Stomach (tissue), 9 donors: ENCODE measurements around the gene OBSCN. TPM values are rescaled to one million over a fixed set of nuclear protein-coding genes. Genes with fewer than 3 reads are reported as not detected.

Experiments used
- DNase-seq, 2 donors: peaks; one replicate each; pipeline versions ENCODE4 v3.0.0 to v3.0.0-alpha.2; 2013 to 2019
- H3K27ac ChIP-seq, 5 donors: fragments of 200-600 bp in 4 of 5; sonication (generic) in 4 of 5; one replicate each; pipeline ENCODE4 v1.5.1; 2013 to 2019; ENCODE audit warnings: mild to moderate bottlenecking in 1 of 5, moderate library complexity in 1 of 5
- H3K27me3 ChIP-seq, 3 donors: fragments of 200-600 bp; sonication (generic); one replicate each; pipeline ENCODE4 v1.5.1; 2017 to 2019; ENCODE audit warnings: mixed run types in 1 of 3
- H3K36me3 ChIP-seq, 4 donors: fragments of 200-600 bp; sonication (generic); 1 replicate in 3 of 4; 2 replicates in 1 of 4; pipeline ENCODE4 v1.5.1; 2016 to 2019
- H3K4me1 ChIP-seq, 4 donors: fragments of 200-600 bp; sonication (generic); one replicate each; pipeline ENCODE4 v1.5.1; 2016 to 2019
- H3K4me3 ChIP-seq, 4 donors: fragments of 200-600 bp; sonication (generic) in 3 of 4; one replicate each; pipeline ENCODE4 v1.5.1; 2016 to 2019; ENCODE audit warnings: mild to moderate bottlenecking in 1 of 4
- H3K9me3 ChIP-seq, 4 donors: fragments of 200-600 bp; sonication (generic); one replicate each; pipeline ENCODE4 v1.5.1; 2016 to 2019
- EP300 ChIP-seq: sonication (generic); formaldehyde crosslinking; IDR thresholded peaks from one replicate; pipeline ENCODE4 v1.6.1; 2017; ENCODE audit warnings: antibody characterized with exemption
- POLR2A ChIP-seq, 4 donors: fragments of 450-650 bp; IDR thresholded peaks; one replicate each; pipeline ENCODE4 v1.6.1; 2016; ENCODE audit warnings: antibody characterized with exemption in 4 of 4, control low read depth in 2 of 4, mild to moderate bottlenecking in 1 of 4, moderate library complexity in 1 of 4
- POLR2AphosphoS5 ChIP-seq, 3 donors: sonication (generic); formaldehyde crosslinking; IDR thresholded peaks; one replicate each; pipeline ENCODE4 v1.6.1; 2016; ENCODE audit warnings: antibody characterized with exemption in 3 of 3
- WGBS, 5 donors: extraction: QIAGEN DNeasy Blood & Tissue Kit in 3 of 5; methylation state at CpG; one replicate each; pipeline versions ENCODE4 v1.1.5 to v1.1.7; 2013 to 2018; 5-methylcytosine and 5-hydroxymethylcytosine counted together
- intact Hi-C: fragments of 100-400 bp; cut with DNase I; formaldehyde crosslinking; loops from one replicate; pipeline ENCODE4 v1.15.1; 2023; ENCODE audit warnings: low total_unique reads
- polyA plus RNA-seq, 3 donors: library from polyadenylated mRNA; stranded (reverse); fragments of 200-250 nt; gene quantifications; one replicate each; pipeline ENCODE4 v1.2.3, GENCODE V29; 2013
- total RNA-seq, 5 donors: library from RNA; depleted of rRNA; stranded (reverse); fragments of >200 nt; gene quantifications; one replicate each; pipeline versions ENCODE4 v1.1.0 to v1.2.3, GENCODE V29; 2014 to 2016
- TF ChIP-seq, protein P1 (sequence below), 7 experiments: fragments of 450-650 bp in 4 of 7; fragments of 200-600 bp in 3 of 7; sonication (generic) in 3 of 7; IDR thresholded peaks; one replicate each; pipeline ENCODE4 v1.5.1; 2016 to 2019; ENCODE audit warnings: antibody characterized with exemption in 7 of 7, control low read depth in 2 of 7, mild to moderate bottlenecking in 1 of 7
- donor health status: healthy with polysubstance abuse.
- donor health status: Bipolar disorder and iron deficiency.
- donor health status: healthy.

Gene OBSCN
- total and polyA plus RNA-seq, 8 donors = 7.2 to 111 (median 24.7) TPM

DNA sequence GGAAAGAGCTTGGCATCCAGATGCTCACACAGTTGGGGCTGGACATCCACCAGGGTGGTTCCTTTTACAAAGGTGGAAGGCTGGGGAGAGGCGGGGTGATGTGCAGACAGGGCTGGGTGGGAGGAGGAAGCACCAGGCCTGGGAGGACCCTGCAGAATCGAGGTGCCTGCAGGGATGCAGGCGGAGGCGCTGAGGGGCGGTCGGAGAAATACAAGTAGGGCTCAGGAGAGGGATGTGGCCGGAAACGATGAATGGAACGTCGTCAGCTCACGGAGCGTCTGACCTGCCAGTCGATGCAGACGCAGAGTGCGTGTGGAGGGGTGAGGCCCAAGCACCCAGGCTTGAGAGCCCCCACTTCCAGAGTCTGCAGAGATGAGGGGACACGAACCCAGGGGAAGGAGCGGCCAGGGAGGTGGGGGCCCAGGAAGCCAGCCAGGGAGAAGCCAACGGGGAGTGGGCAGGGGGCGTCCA is 135.4 kb downstream of the OBSCN start:
- Histone ChIP-seq H3K27me3 (no peaks in the 10 kb centered on the region), H3K36me3 (peaks cover 0 to 28% (median 7%) of the 10 kb centered on the region in 4 donors), H3K4me1 (no peaks in the 10 kb centered on the region), H3K4me3 (no peak overlapping the region), H3K9me3 (peaks cover 0 to 5% (median 0%) of the 10 kb centered on the region in 4 donors), H3K27ac (no peak overlapping the region)
- intact Hi-C loops = no loop called here
- 91 to 96% (median 95%) methylated on average over 19 of the region's 19 CpGs for WGBS, 5 donors
- no peak for DNase-seq
- TF ChIP-seq, protein P1, sequence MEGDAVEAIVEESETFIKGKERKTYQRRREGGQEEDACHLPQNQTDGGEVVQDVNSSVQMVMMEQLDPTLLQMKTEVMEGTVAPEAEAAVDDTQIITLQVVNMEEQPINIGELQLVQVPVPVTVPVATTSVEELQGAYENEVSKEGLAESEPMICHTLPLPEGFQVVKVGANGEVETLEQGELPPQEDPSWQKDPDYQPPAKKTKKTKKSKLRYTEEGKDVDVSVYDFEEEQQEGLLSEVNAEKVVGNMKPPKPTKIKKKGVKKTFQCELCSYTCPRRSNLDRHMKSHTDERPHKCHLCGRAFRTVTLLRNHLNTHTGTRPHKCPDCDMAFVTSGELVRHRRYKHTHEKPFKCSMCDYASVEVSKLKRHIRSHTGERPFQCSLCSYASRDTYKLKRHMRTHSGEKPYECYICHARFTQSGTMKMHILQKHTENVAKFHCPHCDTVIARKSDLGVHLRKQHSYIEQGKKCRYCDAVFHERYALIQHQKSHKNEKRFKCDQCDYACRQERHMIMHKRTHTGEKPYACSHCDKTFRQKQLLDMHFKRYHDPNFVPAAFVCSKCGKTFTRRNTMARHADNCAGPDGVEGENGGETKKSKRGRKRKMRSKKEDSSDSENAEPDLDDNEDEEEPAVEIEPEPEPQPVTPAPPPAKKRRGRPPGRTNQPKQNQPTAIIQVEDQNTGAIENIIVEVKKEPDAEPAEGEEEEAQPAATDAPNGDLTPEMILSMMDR (IDR thresholded peaks at IDR 0.05) = no peak
- TF ChIP-seq POLR2A (IDR thresholded peaks at IDR 0.05) = no peak
- TF ChIP-seq EP300 = no peak
- TF ChIP-seq POLR2AphosphoS5 (IDR thresholded peaks at IDR 0.05) = no peak

DNA sequence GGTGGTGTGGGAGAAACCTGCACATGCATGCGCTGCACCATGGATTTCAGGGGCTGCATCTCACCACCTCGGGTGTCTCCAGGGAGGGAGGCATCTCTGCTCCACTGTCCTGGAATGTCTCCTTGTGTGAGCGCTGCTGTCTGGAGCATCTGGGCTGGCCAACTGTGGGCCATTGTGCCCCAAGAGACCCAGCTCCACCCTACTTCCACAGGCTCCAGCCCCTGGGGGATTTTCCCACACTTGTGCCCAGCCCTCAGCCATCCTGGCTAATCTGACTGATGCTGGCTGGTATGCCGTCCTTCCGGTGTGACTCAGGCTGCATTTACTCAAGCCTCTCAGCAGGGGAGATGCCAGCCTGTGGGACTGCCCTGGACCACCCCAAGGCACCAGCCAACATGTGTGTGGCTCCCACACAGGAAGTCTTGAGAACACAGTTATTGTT is 136.8 kb downstream of the OBSCN start:
- 77 to 92% (median 88%) methylated on average over 3 to 5 of the region's 5 CpGs for WGBS, 5 donors

DNA sequence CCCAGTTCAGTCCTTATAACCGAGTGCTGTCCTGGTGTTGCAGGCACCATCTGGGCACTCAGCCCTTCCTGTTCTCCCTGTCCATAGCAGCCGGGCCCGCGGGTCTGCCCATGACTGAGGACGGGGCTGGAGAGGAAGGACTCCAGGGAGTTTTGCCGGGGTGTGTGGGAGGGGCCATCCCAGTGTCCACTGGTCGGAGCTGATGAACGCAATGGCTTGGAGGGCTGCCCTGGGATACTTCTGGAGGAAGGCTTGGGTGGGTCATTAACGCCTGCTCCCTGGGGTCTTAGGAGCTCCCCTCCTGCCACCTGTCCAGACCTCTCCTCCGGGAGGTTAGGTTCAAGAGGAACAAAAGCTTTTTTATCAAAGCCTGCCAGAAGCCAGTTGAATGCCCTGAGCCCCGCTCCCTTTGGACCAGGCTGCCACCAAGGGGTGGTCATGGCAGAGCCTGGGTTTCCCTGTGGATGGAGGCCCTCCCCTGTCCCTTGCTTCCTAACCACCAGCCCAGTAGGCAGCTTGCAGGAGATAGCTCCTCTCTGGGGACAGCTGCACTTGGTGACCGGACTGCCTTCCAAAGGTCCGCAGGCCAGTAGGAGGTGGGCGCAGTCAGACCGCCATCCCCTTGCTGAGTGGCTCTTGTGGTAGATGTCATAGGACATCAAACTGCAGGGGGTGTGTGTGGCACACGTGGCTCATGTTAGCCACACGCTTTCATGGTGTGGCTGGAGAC is 137.5 kb downstream of the OBSCN start:
- H3K4me1 ChIP-seq = no peaks in the 10 kb centered on the region
- 89 to 92% (median 91%) methylated on average over 15 to 17 of the region's 17 CpGs for WGBS, 5 donors
- no peak for TF ChIP-seq POLR2AphosphoS5 (IDR thresholded peaks at IDR 0.05)
- TF ChIP-seq EP300 = no peak
- no peak for TF ChIP-seq POLR2A (IDR thresholded peaks at IDR 0.05)
- TF ChIP-seq, protein P1 (IDR thresholded peaks at IDR 0.05) = no peak
- no peak for DNase-seq
- peaks cover 0 to 5% (median 0%) of the 10 kb centered on the region in 4 donors for H3K9me3 ChIP-seq
- H3K27me3 ChIP-seq = no peaks in the 10 kb centered on the region
- no peak overlapping the region for H3K27ac ChIP-seq
- H3K4me3 ChIP-seq = no peak overlapping the region
- H3K36me3 ChIP-seq = peaks cover 0 to 9% (median 0%) of the 10 kb centered on the region in 4 donors
- intact Hi-C loops = no loop called here

More for the DNA sequence above, 136.8 kb downstream of the OBSCN start:
- no peak for TF ChIP-seq EP300
- no peak for DNase-seq
- Histone ChIP-seq H3K4me1 (no peaks in the 10 kb centered on the region), H3K4me3 (no peak overlapping the region), H3K36me3 (peaks cover 0 to 15% (median 0%) of the 10 kb centered on the region in 4 donors), H3K27me3 (no peaks in the 10 kb centered on the region), H3K27ac (no peak overlapping the region), H3K9me3 (peaks cover 0 to 5% (median 0%) of the 10 kb centered on the region in 4 donors)
- intact Hi-C loops = no loop called here

DNA sequence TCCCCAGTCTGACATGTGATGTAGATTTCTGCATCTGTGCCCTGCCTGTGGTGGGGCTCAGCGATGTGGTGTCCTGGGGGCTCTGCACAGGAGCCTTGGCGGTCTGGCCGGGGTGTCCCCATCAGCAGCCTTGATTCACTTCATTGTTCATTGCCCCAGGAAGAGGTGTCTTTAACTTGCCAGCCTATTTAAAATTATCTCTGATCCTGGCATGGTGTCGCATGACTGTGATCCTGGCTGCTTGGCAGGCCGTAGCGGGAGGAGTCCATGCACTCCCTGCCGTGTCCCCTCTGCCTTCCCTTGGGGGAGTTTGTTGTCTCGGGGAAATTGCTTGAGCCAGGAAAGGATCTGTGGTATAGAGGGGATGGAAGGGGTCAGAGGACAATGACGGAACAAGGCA is 138.9 kb downstream of the OBSCN start:
- intact Hi-C loops = no loop called here
- Histone ChIP-seq H3K27ac (no peak overlapping the region), H3K9me3 (peaks cover 0 to 5% (median 0%) of the 10 kb centered on the region in 4 donors), H3K4me3 (no peak overlapping the region), H3K4me1 (no peaks in the 10 kb centered on the region), H3K27me3 (no peaks in the 10 kb centered on the region), H3K36me3 (peaks cover 0 to 7% (median 0%) of the 10 kb centered on the region in 4 donors)
- 87 to 93% (median 90%) methylated on average over 8 to 9 of the region's 9 CpGs for WGBS, 5 donors
- TF ChIP-seq POLR2AphosphoS5 (IDR thresholded peaks at IDR 0.05) = no peak
- TF ChIP-seq EP300 = no peak
- no peak for TF ChIP-seq POLR2A (IDR thresholded peaks at IDR 0.05)
- TF ChIP-seq, protein P1 (IDR thresholded peaks at IDR 0.05) = no peak
- DNase-seq = no peak

DNA sequence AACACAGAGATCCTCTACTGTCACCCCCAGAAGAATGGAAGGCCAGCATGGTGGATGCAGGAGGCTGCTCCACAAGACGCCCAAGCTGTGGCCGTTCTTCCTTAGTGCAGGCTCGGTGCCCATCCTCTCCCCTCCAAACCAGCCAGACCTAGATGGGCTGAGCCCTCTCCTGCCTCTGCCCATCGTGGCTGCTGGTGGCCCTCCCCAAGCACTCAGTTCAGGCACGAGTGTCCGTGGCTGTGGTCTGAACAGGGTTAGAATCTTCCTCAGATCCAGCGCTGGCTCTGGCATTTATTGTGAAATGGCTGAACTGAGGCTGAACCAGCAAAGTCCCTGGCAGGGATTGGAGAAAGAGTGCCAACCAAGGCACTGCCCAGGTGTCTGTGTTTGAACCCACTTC is 139.3 kb downstream of the OBSCN start:
- no peak for DNase-seq
- intact Hi-C loops = no loop called here
- WGBS, 5 donors = 85 to 97% (median 87%) methylated on average over 5 to 7 of the region's 7 CpGs
- TF ChIP-seq, protein P1 (IDR thresholded peaks at IDR 0.05) = no peak
- TF ChIP-seq POLR2A (IDR thresholded peaks at IDR 0.05) (no peak), POLR2AphosphoS5 (IDR thresholded peaks at IDR 0.05) (no peak), EP300 (no peak)
- Histone ChIP-seq H3K9me3 (peaks cover 0 to 5% (median 0%) of the 10 kb centered on the region in 4 donors), H3K36me3 (peaks cover 0 to 3% (median 0%) of the 10 kb centered on the region in 4 donors), H3K4me3 (no peak overlapping the region), H3K27me3 (no peaks in the 10 kb centered on the region), H3K27ac (no peak overlapping the region), H3K4me1 (no peaks in the 10 kb centered on the region)
